Adrenal gland (tissue), 5 donors: ENCODE data around the gene MEIOSIN.

Experiments used
- POLR2A ChIP-seq, 2 donors: fragments of 450-650 bp; IDR thresholded peaks; one replicate each; pipeline ENCODE4 v1.6.1; 2017; ENCODE audit warnings: antibody characterized with exemption in 2 of 2, mild to moderate bottlenecking in 2 of 2, moderate library complexity in 1 of 2
- TF ChIP-seq, protein P1 (sequence below), 6 experiments: fragments of 450-650 bp in 4 of 6; fragments of 200-600 bp in 2 of 6; sonication (generic) in 1 of 6; IDR thresholded peaks; 1 replicate in 5 of 6; 2 replicates in 1 of 6; pipeline versions ENCODE4 v1.5.1 to v1.8.0; 2016 to 2021; ENCODE audit warnings: antibody characterized with exemption in 6 of 6, mild to moderate bottlenecking in 2 of 6, moderate library complexity in 1 of 6
- donor health status: DM: no; HTN: no; CAD: no.

DNA sequence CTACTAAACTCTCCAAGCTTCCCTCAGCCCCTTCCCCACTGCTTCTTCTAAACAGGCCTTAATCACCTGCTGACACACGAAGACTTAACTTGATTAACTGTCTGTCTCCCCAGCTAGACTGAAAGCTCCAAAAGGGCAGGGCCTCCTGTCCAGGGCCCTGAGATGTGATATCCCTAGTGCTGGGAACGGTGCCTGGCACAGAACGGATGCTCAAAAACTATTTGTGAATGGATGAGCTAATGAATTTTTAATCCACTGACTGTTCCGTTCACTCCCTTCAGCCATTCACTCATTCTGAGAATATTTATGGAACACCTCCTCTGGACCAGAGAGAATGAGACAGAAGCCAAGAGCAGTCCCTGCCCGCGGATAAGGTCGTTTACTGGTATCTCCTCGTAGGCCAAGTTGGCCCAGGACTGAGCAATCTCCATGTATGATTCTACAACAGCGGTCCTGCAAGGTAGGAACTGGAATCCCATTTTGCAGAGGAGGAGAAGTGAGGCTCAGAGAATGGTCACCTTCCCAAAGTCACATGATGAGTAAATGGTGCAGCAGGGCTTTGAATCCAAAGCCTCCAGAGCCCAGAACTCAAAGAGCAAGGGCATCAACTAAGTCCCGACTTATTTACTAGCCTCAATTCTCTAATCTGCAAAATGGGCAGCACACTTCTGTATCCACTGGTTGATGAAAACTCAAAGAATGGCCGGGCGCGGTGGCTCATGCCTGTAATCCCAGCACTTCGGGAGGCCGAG, 56.0 kb downstream of the MEIOSIN start:
- no peak for TF ChIP-seq POLR2A (IDR thresholded peaks at IDR 0.05)
- TF ChIP-seq, protein P1, sequence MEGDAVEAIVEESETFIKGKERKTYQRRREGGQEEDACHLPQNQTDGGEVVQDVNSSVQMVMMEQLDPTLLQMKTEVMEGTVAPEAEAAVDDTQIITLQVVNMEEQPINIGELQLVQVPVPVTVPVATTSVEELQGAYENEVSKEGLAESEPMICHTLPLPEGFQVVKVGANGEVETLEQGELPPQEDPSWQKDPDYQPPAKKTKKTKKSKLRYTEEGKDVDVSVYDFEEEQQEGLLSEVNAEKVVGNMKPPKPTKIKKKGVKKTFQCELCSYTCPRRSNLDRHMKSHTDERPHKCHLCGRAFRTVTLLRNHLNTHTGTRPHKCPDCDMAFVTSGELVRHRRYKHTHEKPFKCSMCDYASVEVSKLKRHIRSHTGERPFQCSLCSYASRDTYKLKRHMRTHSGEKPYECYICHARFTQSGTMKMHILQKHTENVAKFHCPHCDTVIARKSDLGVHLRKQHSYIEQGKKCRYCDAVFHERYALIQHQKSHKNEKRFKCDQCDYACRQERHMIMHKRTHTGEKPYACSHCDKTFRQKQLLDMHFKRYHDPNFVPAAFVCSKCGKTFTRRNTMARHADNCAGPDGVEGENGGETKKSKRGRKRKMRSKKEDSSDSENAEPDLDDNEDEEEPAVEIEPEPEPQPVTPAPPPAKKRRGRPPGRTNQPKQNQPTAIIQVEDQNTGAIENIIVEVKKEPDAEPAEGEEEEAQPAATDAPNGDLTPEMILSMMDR (IDR thresholded peaks at IDR 0.05), result no peak
